K562 (cell line): ENCODE measurements around the gene CBY2. TPM values are rescaled to one million over a fixed set of nuclear protein-coding genes. Genes with fewer than 3 reads are reported as not detected.
"Not testable (repeated sequence)": the region's sequence is repeated elsewhere in the genome, so short reads cannot be mapped to it uniquely, and the experiment has no call there.

Source experiments
- ATAC-seq: fragments of 200-7000 bp; cut with Tn5 transposase; 3 replicates; pipeline ENCODE4 v1.9.1; 2020; ENCODE audit warnings: moderate library complexity
- BruUV-seq: library from RNA; stranded (reverse); fragments of 400-500 nt; replicated peaks from 2 replicates; lab custom pipeline; 2021; lab: Mats Ljungman, UMichigan
- CTCF ChIA-PET: fragments of 300-600 bp; formaldehyde crosslinking; extraction: SDS; loops from one replicate; lab custom pipeline; 2021; ENCODE audit warnings: low intra/inter-chr PET ratio; lab: Yijun Ruan, JAX
- POLR2A ChIA-PET: fragments of 300-600, 350-650 bp; sonication (Branson Sonifier 250); formaldehyde crosslinking; extraction: SDS; loops from one replicate; lab custom pipeline; 2021; ENCODE audit warnings: antibody characterized with exemption, inconsistent platforms; lab: Yijun Ruan, JAX
- DNase-seq, 4 experiments: peaks; one replicate each; pipeline versions ENCODE4 v3.0.0 to v3.0.0-alpha.2; 2011 to 2018; ENCODE audit warnings: low spot score in 3 of 4, mixed read lengths in 3 of 4; ENCODE audit errors: extremely low read depth in 1 of 4
- FAIRE-seq: peaks from 2 replicates; lab custom pipeline; 2011; peaks lifted over from hg19 to GRCh38; lab: Jason Lieb, UNC
- H2AFZ ChIP-seq: 2 replicates; pipeline ENCODE4 v1.6.0; 2011; ENCODE audit warnings: low read depth, low read length, control low read depth, inconsistent platforms
- H3K27ac ChIP-seq: fragments of 200-600 bp; 3 replicates; pipeline ENCODE4 v1.8.0; 2011; ENCODE audit warnings: low read depth, mild to moderate bottlenecking, control low read depth, inconsistent platforms, low read length, moderate library complexity, mixed read lengths; ENCODE audit errors: extremely low read depth
- H3K27me3 ChIP-seq, 2 experiments: fragments of 300-600 bp in 1 of 2; 2 replicates in 1 of 2; 3 replicates in 1 of 2; pipeline versions ENCODE4 v1.6.0 to v1.8.0; 2011; ENCODE audit warnings: inconsistent platforms in 2 of 2, low read length in 2 of 2, mild to moderate bottlenecking in 1 of 2, mixed read lengths in 1 of 2, moderate library complexity in 1 of 2; ENCODE audit not compliant: control insufficient read depth in 2 of 2, insufficient read depth in 2 of 2
- H3K36me3 ChIP-seq: fragments of 300-600 bp; 3 replicates; pipeline ENCODE4 v1.8.0; 2011; ENCODE audit warnings: mild to moderate bottlenecking, low read length, inconsistent platforms; ENCODE audit not compliant: control insufficient read depth, insufficient read depth
- H3K4me1 ChIP-seq, 2 experiments: fragments of 200-600 bp in 1 of 2; replicated peaks in 1 of 2; 2 replicates in 1 of 2; 3 replicates in 1 of 2; pipeline versions ENCODE4 v1.5.1 to v1.8.0; 2011; ENCODE audit warnings: inconsistent platforms in 2 of 2, low read length in 2 of 2, mild to moderate bottlenecking in 1 of 2, mixed read lengths in 1 of 2, moderate library complexity in 1 of 2; ENCODE audit not compliant: control insufficient read depth in 2 of 2, insufficient read depth in 2 of 2
- H3K4me2 ChIP-seq: 2 replicates; pipeline ENCODE4 v1.6.1; 2011; ENCODE audit warnings: low read length, control low read depth, inconsistent platforms, mixed read lengths; ENCODE audit not compliant: insufficient read depth
- H3K4me3 ChIP-seq: fragments of 200-600 bp; sonication (generic), shearing (Covaris generic); 2 replicates; pipeline ENCODE4 v1.5.1; 2016; ENCODE audit warnings: control low read depth, inconsistent platforms
- H3K79me2 ChIP-seq: fragments of 200-600 bp; 3 replicates; pipeline ENCODE4 v1.8.0; 2011; ENCODE audit warnings: low read length, inconsistent platforms; ENCODE audit not compliant: control insufficient read depth, insufficient read depth
- H3K9ac ChIP-seq, 2 experiments: 2 replicates each; pipeline versions ENCODE4 v1.6.0 to v1.6.1; 2011; ENCODE audit warnings: low read depth in 2 of 2, low read length in 2 of 2, control low read depth in 1 of 2, inconsistent platforms in 1 of 2, mild to moderate bottlenecking in 1 of 2, mixed read lengths in 1 of 2; ENCODE audit not compliant: insufficient read depth in 1 of 2
- H3K9me1 ChIP-seq: one replicate; pipeline ENCODE4 v1.6.0; 2011; ENCODE audit warnings: inconsistent platforms, mild to moderate bottlenecking, low read length, moderate library complexity; ENCODE audit not compliant: control insufficient read depth, insufficient read depth
- H3K9me3 ChIP-seq: replicated peaks from 2 replicates; pipeline ENCODE4 v1.5.1; 2011; ENCODE audit warnings: low read depth, low read length, inconsistent platforms; ENCODE audit not compliant: control insufficient read depth, insufficient read depth
- H4K20me1 ChIP-seq: replicated peaks from 2 replicates; pipeline ENCODE4 v1.6.1; 2011; ENCODE audit warnings: low read length, inconsistent platforms, mixed read lengths; ENCODE audit not compliant: control insufficient read depth, insufficient read depth
- ELF2 ChIP-seq: fragments of 250-450 bp; sonication (Bioruptor Pico); IDR thresholded peaks from 2 replicates; pipeline ENCODE4 v1.5.0; 2021; ENCODE audit warnings: mild to moderate bottlenecking
- FOXA3 ChIP-seq, 2 experiments: fragments of 450-650 bp in 1 of 2; sonication (generic) in 1 of 2; formaldehyde crosslinking; IDR thresholded peaks in 1 of 2; conservative IDR thresholded peaks in 1 of 2; 2 replicates each; pipeline versions ENCODE4 v1.4.0 to v1.8.0; 2020 to 2022; ENCODE audit warnings: mild to moderate bottlenecking in 2 of 2, missing genetic modification reagents in 1 of 2
- GATAD2B ChIP-seq: fragments of 450-650 bp; IDR thresholded peaks from 2 replicates; pipeline ENCODE4 v1.6.1; 2017; ENCODE audit warnings: mild to moderate bottlenecking, borderline replicate concordance
- HIVEP1 ChIP-seq: fragments of 250-450 bp; sonication (Bioruptor Pico); IDR thresholded peaks from 2 replicates; pipeline ENCODE4 v1.4.0; 2020; ENCODE audit warnings: mild to moderate bottlenecking
- NR1H2 ChIP-seq: sonication (generic); formaldehyde crosslinking; IDR thresholded peaks from 2 replicates; pipeline ENCODE4 v1.4.0; 2020; ENCODE audit warnings: mild to moderate bottlenecking, missing genetic modification reagents
- PHB2 ChIP-seq: fragments of 450-650 bp; IDR thresholded peaks from 2 replicates; pipeline ENCODE4 v1.6.1; 2017; ENCODE audit warnings: low read depth
- ZBTB5 ChIP-seq: fragments of 450-650 bp; IDR thresholded peaks from 2 replicates; pipeline ENCODE4 v1.6.1; 2017; ENCODE audit warnings: antibody characterized with exemption
- ZNF174 ChIP-seq: fragments of 250-450 bp; sonication (Bioruptor Pico); IDR thresholded peaks from 2 replicates; pipeline ENCODE4 v1.4.0; 2020; ENCODE audit warnings: mild to moderate bottlenecking
- ZNF717 ChIP-seq: fragments of 250-450 bp; sonication (Bioruptor Pico); IDR thresholded peaks from 2 replicates; pipeline ENCODE4 v1.5.0; 2021
- WGBS: fragments of 100-300 bp; shearing (Covaris generic); methylation state at CpG from one replicate; pipeline ENCODE4 v1.1.6; 2016; ENCODE audit warnings: low coverage, mixed read lengths; ENCODE audit not compliant: insufficient coverage; ENCODE audit errors: missing lambda C conversion rate; 5-methylcytosine and 5-hydroxymethylcytosine counted together
- in situ Hi-C: fragments of 300-500 bp; cut with MboI; formaldehyde crosslinking; loops from 4 replicates; pipeline ENCODE4 v1.15.0; 2018; ENCODE audit warnings: inconsistent platforms, mixed read lengths
- intact Hi-C: fragments of 100-400 bp; cut with micrococcal nuclease; formaldehyde crosslinking; loops from 2 replicates; pipeline ENCODE4 v1.14.2; 2022
- polyA plus RNA-seq, 8 experiments: library from polyadenylated mRNA; depleted of rRNA in 4 of 8; stranded (reverse) in 5 of 8; unstranded in 3 of 8; fragments of >200 nt; fragmentation: Nextera tagmentation in 2 of 8; fragmentation: Illumina TruSeq in 1 of 8; extraction: Ambion mirVana in 2 of 8; extraction: Trizol in 1 of 8; gene quantifications; 2 replicates each; pipeline versions ENCODE4 v1.2.1 to v1.2.3, GENCODE V29; 2011 to 2014; ENCODE audit warnings: inconsistent platforms in 1 of 8, missing spikeins in 1 of 8
- total RNA-seq, 7 experiments: library from RNA; depleted of rRNA in 6 of 7; stranded (reverse); fragments of >200 nt in 6 of 7; fragmentation: Illumina TruSeq in 2 of 7; extraction: Trizol in 2 of 7; gene quantifications; 2 replicates each; pipeline versions ENCODE4 v1.2.1 to v1.2.3, GENCODE V29; 2011 to 2021; ENCODE audit warnings: low replicate concordance in 1 of 7
- TF ChIP-seq, protein P1 (sequence below): fragments of 450-650 bp; IDR thresholded peaks from 2 replicates; pipeline ENCODE4 v1.6.1; 2017; ENCODE audit warnings: mild to moderate bottlenecking, moderate library complexity

Gene CBY2
- total and polyA plus RNA-seq, 9 of the 15 experiments (the other 6 are each of a cell fraction or from before 2014, with no cell fraction given) = 0.09 TPM; not detected in 8

DNA sequence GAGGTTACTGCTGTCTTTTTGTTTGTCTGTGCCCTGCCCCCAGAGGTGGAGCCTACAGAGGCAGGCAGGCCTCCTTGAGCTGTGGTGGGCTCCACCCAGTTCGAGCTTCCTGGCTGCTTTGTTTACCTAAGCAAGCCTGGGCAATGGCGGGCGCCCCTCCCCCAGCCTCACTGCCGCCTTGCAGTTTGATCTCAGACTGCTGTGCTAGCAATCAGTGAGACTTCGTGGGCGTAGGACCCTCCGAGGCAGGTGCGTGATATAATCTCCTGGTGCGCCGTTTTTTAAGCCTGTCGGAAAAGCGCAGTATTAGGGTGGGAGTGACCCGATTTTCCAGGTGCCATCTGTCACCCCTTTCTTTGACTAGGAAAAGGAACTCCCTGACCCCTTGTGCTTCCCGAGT is 32.5 kb upstream of the CBY2 start:
- no CpG with 5 or more reads among the region's 14 CpGs for WGBS
- POLR2A ChIA-PET = interaction anchor here (0.6 kb wide), 1 partner anchor 83 kb away, joined by 3 read pairs; no protein-coding TSS in a partner anchor
- CTCF ChIA-PET = not testable (repeated sequence)

DNA sequence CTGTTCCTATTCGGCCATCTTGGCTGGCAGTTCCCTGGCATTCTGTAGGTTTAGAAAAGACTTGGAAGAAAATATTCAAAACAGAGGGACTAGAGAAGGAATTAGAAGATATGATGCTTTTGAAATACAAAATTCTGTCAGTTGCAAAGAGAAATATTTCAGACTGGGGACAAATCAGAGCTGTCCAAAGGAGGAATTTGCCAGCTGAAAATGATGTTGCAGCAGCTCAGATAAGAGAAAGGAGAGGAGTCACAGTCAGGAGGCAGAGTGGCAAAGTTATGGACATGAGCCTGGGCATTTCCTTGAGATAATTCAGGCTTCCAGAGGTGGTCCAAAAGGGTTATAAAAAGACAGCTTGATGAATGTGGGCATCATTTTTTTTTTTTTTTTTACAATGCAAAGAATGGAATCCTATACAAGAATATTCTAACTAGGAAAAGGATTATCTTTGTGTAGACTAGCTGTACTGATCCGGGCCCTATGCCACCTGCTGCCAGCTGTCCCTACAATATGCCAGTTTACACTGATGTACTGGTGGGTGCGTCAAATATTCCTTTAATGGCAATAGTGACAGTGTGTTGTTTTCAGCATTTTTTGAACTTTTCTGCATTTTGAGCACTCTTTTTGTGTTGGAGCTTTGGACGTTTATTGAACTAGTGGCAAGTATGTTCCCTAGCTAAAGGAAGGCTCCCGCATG is 31.8 kb upstream of the CBY2 start:
- FAIRE-seq (no peak), ATAC-seq (no peak), DNase-seq (no peak)
- Histone ChIP-seq H2AFZ (no peak overlapping the region), H3K27ac (no peak overlapping the region), H3K4me1 (no peaks in the 10 kb centered on the region), H3K79me2 (no peaks in the 10 kb centered on the region), H3K27me3 (no peaks in the 10 kb centered on the region; a peak in 1 of 5 replicates), H3K9me1 (no peaks in the 10 kb centered on the region), H3K9me3 (no peaks in the 10 kb centered on the region), H3K4me3 (no peak overlapping the region), H3K36me3 (no peaks in the 10 kb centered on the region), H4K20me1 (no peaks in the 10 kb centered on the region), H3K4me2 (no peak overlapping the region), H3K9ac (no peak overlapping the region)
- in situ Hi-C loops = no loop called here
- no TSS peak for BruUV-seq
- ChIA-PET POLR2A (interaction anchor here (0.6 kb wide), 1 partner anchor 83 kb away, joined by 3 read pairs; no protein-coding TSS in a partner anchor), CTCF (no interaction called here)
- intact Hi-C loops = no loop called here
- 7% methylated on average over 5 of the region's 5 CpGs for WGBS
- TF ChIP-seq ZNF717 = no peak
- TF ChIP-seq, protein P1, sequence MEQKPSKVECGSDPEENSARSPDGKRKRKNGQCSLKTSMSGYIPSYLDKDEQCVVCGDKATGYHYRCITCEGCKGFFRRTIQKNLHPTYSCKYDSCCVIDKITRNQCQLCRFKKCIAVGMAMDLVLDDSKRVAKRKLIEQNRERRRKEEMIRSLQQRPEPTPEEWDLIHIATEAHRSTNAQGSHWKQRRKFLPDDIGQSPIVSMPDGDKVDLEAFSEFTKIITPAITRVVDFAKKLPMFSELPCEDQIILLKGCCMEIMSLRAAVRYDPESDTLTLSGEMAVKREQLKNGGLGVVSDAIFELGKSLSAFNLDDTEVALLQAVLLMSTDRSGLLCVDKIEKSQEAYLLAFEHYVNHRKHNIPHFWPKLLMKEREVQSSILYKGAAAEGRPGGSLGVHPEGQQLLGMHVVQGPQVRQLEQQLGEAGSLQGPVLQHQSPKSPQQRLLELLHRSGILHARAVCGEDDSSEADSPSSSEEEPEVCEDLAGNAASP = no peak
- TF ChIP-seq ZBTB5 = no peak
- no peak for TF ChIP-seq ZNF174 (CRISPR knock-in tag)
- no peak for TF ChIP-seq PHB2
- no peak for TF ChIP-seq GATAD2B
- TF ChIP-seq ELF2 (CRISPR knock-in tag) = no peak
- no peak for TF ChIP-seq NR1H2
- TF ChIP-seq HIVEP1 (CRISPR knock-in tag) = no peak

More for the DNA sequence above, 32.5 kb upstream of the CBY2 start:
- H3K9ac ChIP-seq, ATAC-seq, H3K27me3 ChIP-seq, H3K27ac ChIP-seq, H3K79me2 ChIP-seq, H3K36me3 ChIP-seq, H3K4me2 ChIP-seq, H3K4me3 ChIP-seq, H4K20me1 ChIP-seq, FAIRE-seq, H3K9me3 ChIP-seq, H2AFZ ChIP-seq, DNase-seq, in situ Hi-C loops, intact Hi-C loops, H3K9me1 ChIP-seq, H3K4me1 ChIP-seq, BruUV-seq: not testable (repeated sequence)
- TF ChIP-seq FOXA3 (CRISPR knock-in tag; conservative IDR thresholded peaks at IDR 0.05 in 1 of 2, IDR thresholded peaks at IDR 0.05 in 1 of 2) = peak in 1 of 2 experiments; percentile 76; a peak in 2 of 4 replicates
